ENCODE measurements around the gene NBPF3. TPM values are rescaled to one million over a fixed set of nuclear protein-coding genes. Genes with fewer than 3 reads are reported as not detected.

Gene NBPF3
- total RNA-seq, 2 experiments from 2014 or later: 1.0 TPM; not detected in 1

- Histone ChIP-seq H4K20me1 (ENCODE audit: insufficient read depth, low read length) (no peaks in the 10 kb centered on the region), H3K36me3 (ENCODE audit: insufficient read depth, low read length) (no peaks in the 10 kb centered on the region), H3K9me2 (ENCODE audit: insufficient read depth, low read length) (no peaks in the 10 kb centered on the region), H3K4me3 (ENCODE audit: low read depth, low read length, poor library complexity, severe bottlenecking) (no peak overlapping the region), H3K4me1 (ENCODE audit: insufficient read depth, low read length, poor library complexity, severe bottlenecking) (peaks cover 31% of the 10 kb centered on the region), H3K27ac (ENCODE audit: low read depth, low read length, poor library complexity, severe bottlenecking) (no peak overlapping the region), H3K9me3 (ENCODE audit: low read length) (no peaks in the 10 kb centered on the region), H3K4me2 (ENCODE audit: low read length) (peak overlapping the region; percentile 47), H3K79me2 (ENCODE audit: insufficient read depth, low read depth, low read length) (no peaks in the 10 kb centered on the region), H2AFZ (ENCODE audit: low read length) (no peak overlapping the region)
- intact Hi-C loops (cut with micrococcal nuclease; ENCODE audit: unreplicated experiment): no loop called here
- no TSS peak for BruUV-seq (replicated peaks)
- TF ChIP-seq EZH2phosphoT487 (IDR thresholded peaks at IDR 0.05; ENCODE audit: borderline replicate concordance, low read depth, low read length): no peak
- TF ChIP-seq CTCF (conservative IDR thresholded peaks at IDR 0.05; ENCODE audit: low read length): no peak
- no peak for DNase-seq (ENCODE audit: low spot score)
- ChIA-PET POLR2A (no interaction called here), CTCF (ENCODE audit: unreplicated experiment) (no interaction called here)
These were observed 85.4 kb downstream of the NBPF3 start for GRCh38 chr1:21525340-21525717.

DNA sequence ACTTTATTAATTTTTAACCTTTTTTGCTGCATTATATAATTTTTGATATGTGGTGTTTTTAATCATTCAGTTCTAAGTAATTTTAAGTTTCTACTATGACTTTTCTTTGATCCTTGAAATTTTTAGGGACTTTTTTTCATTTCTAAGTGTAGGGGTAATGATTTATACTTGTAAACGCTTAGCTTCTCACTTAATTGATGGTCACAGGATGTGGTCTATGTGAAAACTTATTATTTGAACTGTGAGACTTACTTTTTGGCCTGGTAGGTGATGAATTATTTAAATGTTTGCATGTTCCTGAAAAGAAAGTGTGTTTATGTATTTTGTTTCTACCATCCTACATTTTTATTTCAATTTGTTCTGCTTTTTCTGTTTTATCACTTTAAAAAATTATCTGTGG is 86.5 kb downstream of the NBPF3 start:
- intact Hi-C loops (cut with micrococcal nuclease; ENCODE audit: unreplicated experiment): no loop called here
- H3K9me2 ChIP-seq (ENCODE audit: insufficient read depth, low read length): no peaks in the 10 kb centered on the region
- no TSS peak for BruUV-seq (replicated peaks)
- ChIA-PET POLR2A (no interaction called here), CTCF (ENCODE audit: unreplicated experiment) (interaction anchor here (0.5 kb wide), 1 partner anchor 466 kb away, joined by 7 read pairs; no protein-coding TSS in a partner anchor)
- H3K36me3 ChIP-seq (ENCODE audit: insufficient read depth, low read length): no peaks in the 10 kb centered on the region
- no peaks in the 10 kb centered on the region for H3K9me3 ChIP-seq (ENCODE audit: low read length)
- no peak overlapping the region for H3K4me3 ChIP-seq (ENCODE audit: low read depth, low read length, poor library complexity, severe bottlenecking)
- H3K27ac ChIP-seq (ENCODE audit: low read depth, low read length, poor library complexity, severe bottlenecking): no peak overlapping the region
- TF ChIP-seq EZH2phosphoT487 (IDR thresholded peaks at IDR 0.05; ENCODE audit: borderline replicate concordance, low read depth, low read length) (no peak), CTCF (conservative IDR thresholded peaks at IDR 0.05; ENCODE audit: low read length) (no peak)
- H2AFZ ChIP-seq (ENCODE audit: low read length): no peak overlapping the region
- no peak for DNase-seq (ENCODE audit: low spot score)
- no peaks in the 10 kb centered on the region for H4K20me1 ChIP-seq (ENCODE audit: insufficient read depth, low read length)
- H3K4me2 ChIP-seq (ENCODE audit: low read length): no peak overlapping the region
- H3K4me1 ChIP-seq (ENCODE audit: insufficient read depth, low read length, poor library complexity, severe bottlenecking): peaks cover 20% of the 10 kb centered on the region
- no peaks in the 10 kb centered on the region for H3K79me2 ChIP-seq (ENCODE audit: insufficient read depth, low read depth, low read length)

GRCh38 chr1:21530368-21531016 is 90.6 kb downstream of the NBPF3 start:
- Histone ChIP-seq H3K4me3 (ENCODE audit: low read depth, low read length, poor library complexity, severe bottlenecking) (no peak overlapping the region), H3K9me2 (ENCODE audit: insufficient read depth, low read length) (no peaks in the 10 kb centered on the region), H3K79me2 (ENCODE audit: insufficient read depth, low read depth, low read length) (no peaks in the 10 kb centered on the region), H4K20me1 (ENCODE audit: insufficient read depth, low read length) (no peaks in the 10 kb centered on the region), H3K36me3 (ENCODE audit: insufficient read depth, low read length) (no peaks in the 10 kb centered on the region), H3K4me2 (ENCODE audit: low read length) (no peak overlapping the region), H2AFZ (ENCODE audit: low read length) (no peak overlapping the region), H3K4me1 (ENCODE audit: insufficient read depth, low read length, poor library complexity, severe bottlenecking) (peaks cover under 1% of the 10 kb centered on the region), H3K9me3 (ENCODE audit: low read length) (no peaks in the 10 kb centered on the region), H3K27ac (ENCODE audit: low read depth, low read length, poor library complexity, severe bottlenecking) (no peak overlapping the region)
- no TSS peak for BruUV-seq (replicated peaks)
- intact Hi-C loops (cut with micrococcal nuclease; ENCODE audit: unreplicated experiment): no loop called here
- CTCF ChIA-PET (ENCODE audit: unreplicated experiment): no interaction called here
- no peak for DNase-seq (ENCODE audit: low spot score)
- POLR2A ChIA-PET: interaction anchor here (0.6 kb wide), 1 partner anchor 159 kb away, joined by 3 read pairs; no protein-coding TSS in a partner anchor
- TF ChIP-seq EZH2phosphoT487 (IDR thresholded peaks at IDR 0.05; ENCODE audit: borderline replicate concordance, low read depth, low read length) (no peak), CTCF (conservative IDR thresholded peaks at IDR 0.05; ENCODE audit: low read length) (no peak)

Measured in OCI-LY7 (cell line).